Measurements from ENCODE around the gene OAS1. TPM values are rescaled to one million over a fixed set of nuclear protein-coding genes. Genes with fewer than 3 reads are reported as not detected.

The OAS1 gene
- total RNA-seq, 4 donors from 2014 or later = 3.8 to 19.8 (median 7.4) TPM

- peaks cover 0 to 10% of the 10 kb centered on the region in 2 donors for H3K4me1 ChIP-seq
- intact Hi-C loops (cut with DNase I; ENCODE audit: low total_unique reads) = no loop called here
- no peaks in the 10 kb centered on the region for H3K27me3 ChIP-seq
- no peak overlapping the region for H3K4me3 ChIP-seq
- TF ChIP-seq POLR2A (IDR thresholded peaks at IDR 0.05) (no peak), CTCF (IDR thresholded peaks at IDR 0.05) (no peak)
- no peak for DNase-seq
- H3K9me3 ChIP-seq = no peaks in the 10 kb centered on the region
- no peaks in the 10 kb centered on the region for H3K36me3 ChIP-seq
- no peak overlapping the region for H3K27ac ChIP-seq
Measured at GRCh38 chr12:112939761-112940381, 33.1 kb downstream of the OAS1 start.

- TF ChIP-seq CTCF (IDR thresholded peaks at IDR 0.05) (no peak), POLR2A (IDR thresholded peaks at IDR 0.05) (no peak)
- no peak for DNase-seq
- Histone ChIP-seq H3K9me3 (no peaks in the 10 kb centered on the region), H3K27ac (no peak overlapping the region), H3K27me3 (no peaks in the 10 kb centered on the region), H3K36me3 (no peaks in the 10 kb centered on the region), H3K4me1 (peaks cover 0 to 10% of the 10 kb centered on the region in 2 donors), H3K4me3 (no peak overlapping the region)
- intact Hi-C loops (cut with DNase I; ENCODE audit: low total_unique reads) = no loop called here
Measured at GRCh38 chr12:112941528-112942335, 35.0 kb downstream of the OAS1 start.

GRCh38 chr12:112942572-112942971 is 35.8 kb downstream of the OAS1 start:
- H3K4me1 ChIP-seq = peaks cover 0 to 10% of the 10 kb centered on the region in 2 donors
- intact Hi-C loops (cut with DNase I; ENCODE audit: low total_unique reads) = no loop called here
- H3K27me3 ChIP-seq = no peaks in the 10 kb centered on the region
- H3K36me3 ChIP-seq = no peaks in the 10 kb centered on the region
- DNase-seq = no peak
- TF ChIP-seq CTCF (IDR thresholded peaks at IDR 0.05) (no peak), POLR2A (IDR thresholded peaks at IDR 0.05) (no peak)
- no peaks in the 10 kb centered on the region for H3K9me3 ChIP-seq
- H3K4me3 ChIP-seq = no peak overlapping the region
- H3K27ac ChIP-seq = no peak overlapping the region

- peaks cover 0 to 3% of the 10 kb centered on the region in 2 donors for H3K4me1 ChIP-seq
- H3K27me3 ChIP-seq = no peaks in the 10 kb centered on the region
- no peaks in the 10 kb centered on the region for H3K9me3 ChIP-seq
- TF ChIP-seq POLR2A (IDR thresholded peaks at IDR 0.05) = no peak
- H3K4me3 ChIP-seq = no peak overlapping the region
- no peak for DNase-seq
- no peaks in the 10 kb centered on the region for H3K36me3 ChIP-seq
- intact Hi-C loops (cut with DNase I; ENCODE audit: low total_unique reads) = no loop called here
- H3K27ac ChIP-seq = no peak overlapping the region
Measured at GRCh38 chr12:112944024-112944690, 37.4 kb downstream of the OAS1 start.

- Histone ChIP-seq H3K4me3 (no peak overlapping the region), H3K27me3 (no peaks in the 10 kb centered on the region), H3K9me3 (no peaks in the 10 kb centered on the region), H3K4me1 (no peaks in the 10 kb centered on the region), H3K27ac (no peak overlapping the region), H3K36me3 (no peaks in the 10 kb centered on the region)
- DNase-seq = no peak
- TF ChIP-seq CTCF (IDR thresholded peaks at IDR 0.05) (no peak), POLR2A (IDR thresholded peaks at IDR 0.05) (no peak)
- intact Hi-C loops (cut with DNase I; ENCODE audit: low total_unique reads) = no loop called here
Measured at GRCh38 chr12:112945515-112945914, 38.8 kb downstream of the OAS1 start.

Measured in uterus (tissue), 4 donors.